OCI-LY3 (cell line): Measurements from ENCODE around the gene ARHGEF28.

Source experiments
- H2AFZ ChIP-seq: fragments of 200-600, 300-600 bp; shearing (Covaris generic); 2 replicates; pipeline ENCODE4 v1.6.0; 2014; ENCODE audit warnings: antibody characterized with exemption, low read depth, low read length
- H3K27ac ChIP-seq: fragments of 200-600, 300-600 bp; sonication (generic); 2 replicates; pipeline ENCODE4 v1.5.1; 2014; ENCODE audit warnings: mild to moderate bottlenecking, low read length, moderate library complexity, mixed read lengths
- H3K27me3 ChIP-seq: fragments of 200-600, 300-600 bp; sonication (generic); 2 replicates; pipeline ENCODE4 v1.6.1; 2014; ENCODE audit warnings: low read depth, low read length, mixed read lengths
- H3K36me3 ChIP-seq: fragments of 200-600, 300-600 bp; sonication (generic); replicated peaks from 2 replicates; pipeline ENCODE3; 2014; ENCODE audit warnings: low read depth, low read length, mixed read lengths
- H3K4me1 ChIP-seq: fragments of 300-600, 200-600 bp; sonication (generic); 2 replicates; pipeline ENCODE4 v1.6.1; 2014; ENCODE audit warnings: low read length, mixed read lengths
- H3K4me2 ChIP-seq: fragments of 200-600, 300-600 bp; sonication (generic); 2 replicates; pipeline ENCODE4 v1.6.1; 2014; ENCODE audit warnings: low read length, mixed read lengths
- H3K4me3 ChIP-seq: fragments of 300-600, 200-600 bp; sonication (generic); 2 replicates; pipeline ENCODE4 v1.5.1; 2014; ENCODE audit warnings: antibody characterized with exemption, mild to moderate bottlenecking, low read length, moderate library complexity
- H3K79me2 ChIP-seq: fragments of 300-600, 200-600 bp; shearing (Covaris generic); 2 replicates; pipeline ENCODE4 v1.6.1; 2014; ENCODE audit warnings: mild to moderate bottlenecking, low read length, mixed read lengths
- H3K9ac ChIP-seq: fragments of 300-600, 200-600 bp; shearing (Covaris generic); 2 replicates; pipeline ENCODE4 v1.6.0; 2014; ENCODE audit warnings: mild to moderate bottlenecking, low read length, moderate library complexity
- H3K9me3 ChIP-seq: fragments of 200-600, 300-600 bp; shearing (Covaris generic); 2 replicates; pipeline ENCODE4 v1.6.1; 2014; ENCODE audit warnings: low read length, mixed read lengths; ENCODE audit not compliant: insufficient read depth
- H4K20me1 ChIP-seq: fragments of 200-600, 300-600 bp; sonication (generic); 2 replicates; pipeline ENCODE4 v1.6.1; 2016; ENCODE audit warnings: low read length, mixed read lengths; ENCODE audit not compliant: insufficient read depth
- CTCF ChIP-seq: fragments of 200-600, 300-600 bp; sonication (generic); IDR thresholded peaks from 2 replicates; pipeline ENCODE4 v1.5.1; 2014; ENCODE audit warnings: antibody characterized with exemption, low read length, low read depth
- EZH2phosphoT487 ChIP-seq: fragments of 200-600 bp; shearing (Covaris generic); IDR thresholded peaks from 2 replicates; pipeline ENCODE4 v1.6.1; 2018; ENCODE audit warnings: antibody characterized with exemption, mixed run types, low read depth

The ARHGEF28 gene

GRCh38 chr5:73751254-73751914 is 125.4 kb downstream of the ARHGEF28 start:
- no peaks in the 10 kb centered on the region for H3K9me3 ChIP-seq
- H3K4me1 ChIP-seq: no peaks in the 10 kb centered on the region; the same call in 1 of the 2 replicates
- peak overlapping the region; percentile 5; the same call in 1 of the 2 replicates for H3K4me2 ChIP-seq
- H4K20me1 ChIP-seq: no peaks in the 10 kb centered on the region
- no peak overlapping the region for H3K27ac ChIP-seq
- no peak overlapping the region for H3K9ac ChIP-seq
- no peaks in the 10 kb centered on the region for H3K79me2 ChIP-seq
- no peak overlapping the region for H3K4me3 ChIP-seq
- 0 out of 2 replicates have a peak, but pooled peaks cover 5% of the 10 kb centered on the region for H3K27me3 ChIP-seq
- TF ChIP-seq CTCF (no peak), EZH2phosphoT487 (no peak)
- H3K36me3 ChIP-seq: no peaks in the 10 kb centered on the region
- no peak overlapping the region for H2AFZ ChIP-seq

DNA sequence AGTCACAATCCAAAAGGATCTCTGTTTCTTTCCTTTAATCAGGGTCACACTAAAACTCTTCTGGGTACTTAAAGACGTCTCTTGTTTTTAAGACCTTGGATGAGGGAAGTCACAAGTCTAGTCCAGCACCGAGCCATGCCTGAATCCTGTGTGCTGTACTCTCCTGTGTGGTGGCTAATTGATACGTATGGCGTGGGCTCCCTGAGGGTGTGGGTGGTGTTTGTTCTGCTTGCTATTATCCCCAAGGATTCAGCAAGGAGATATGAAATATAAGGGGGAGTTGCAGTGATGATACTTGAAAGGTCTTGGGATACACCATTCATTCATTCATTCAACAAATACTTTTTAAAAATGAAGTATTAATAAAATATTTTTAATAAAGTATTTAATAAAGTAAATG is 128.3 kb downstream of the ARHGEF28 start:
- no peaks in the 10 kb centered on the region for H3K9me3 ChIP-seq
- no peak for TF ChIP-seq CTCF
- TF ChIP-seq EZH2phosphoT487: no peak

GRCh38 chr5:73757416-73757815 is 131.4 kb downstream of the ARHGEF28 start:
- Histone ChIP-seq H3K27ac (no peak overlapping the region), H3K4me2 (no peak overlapping the region), H3K4me3 (no peak overlapping the region), H4K20me1 (no peaks in the 10 kb centered on the region), H3K27me3 (no peaks in the 10 kb centered on the region), H3K9me3 (no peaks in the 10 kb centered on the region), H2AFZ (no peak overlapping the region), H3K4me1 (no peaks in the 10 kb centered on the region), H3K79me2 (no peaks in the 10 kb centered on the region), H3K9ac (no peak overlapping the region), H3K36me3 (no peaks in the 10 kb centered on the region)
- TF ChIP-seq CTCF (no peak), EZH2phosphoT487 (no peak)

More for the DNA sequence above, 128.3 kb downstream of the ARHGEF28 start:
- Histone ChIP-seq H4K20me1 (no peaks in the 10 kb centered on the region), H3K79me2 (no peaks in the 10 kb centered on the region), H3K4me3 (no peak overlapping the region), H3K27ac (no peak overlapping the region), H3K9ac (no peak overlapping the region), H3K27me3 (0 out of 2 replicates have a peak, but pooled peaks cover 5% of the 10 kb centered on the region), H3K36me3 (no peaks in the 10 kb centered on the region), H3K4me2 (no peak overlapping the region), H3K4me1 (no peaks in the 10 kb centered on the region; the same call in 1 of the 2 replicates), H2AFZ (no peak overlapping the region)

DNA sequence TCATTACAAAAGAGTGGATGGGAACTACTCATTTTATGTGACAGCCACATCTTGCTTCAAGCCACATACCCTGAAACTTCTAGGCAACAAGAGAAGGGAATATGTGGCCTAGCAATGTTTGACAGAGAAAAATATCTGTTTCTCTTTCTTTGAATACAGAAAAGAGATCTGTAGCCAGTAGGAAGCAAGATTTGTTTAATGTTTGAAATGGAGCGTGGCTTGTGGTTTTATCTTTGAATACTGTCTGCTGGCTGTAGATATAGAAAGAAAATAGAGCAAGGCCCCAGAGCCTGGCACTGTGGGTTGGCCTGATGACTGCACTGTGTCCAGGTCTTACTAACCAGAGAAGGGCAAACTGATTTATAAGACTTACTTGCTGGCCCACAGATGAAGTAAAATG is 133.8 kb downstream of the ARHGEF28 start:
- H3K4me1 ChIP-seq: no peaks in the 10 kb centered on the region
- no peak overlapping the region for H3K27ac ChIP-seq
- H3K79me2 ChIP-seq: no peaks in the 10 kb centered on the region
- H4K20me1 ChIP-seq: no peaks in the 10 kb centered on the region
- no peaks in the 10 kb centered on the region for H3K27me3 ChIP-seq
- TF ChIP-seq EZH2phosphoT487 (no peak), CTCF (no peak)
- H3K36me3 ChIP-seq: no peaks in the 10 kb centered on the region
- H3K9ac ChIP-seq: no peak overlapping the region
- H3K4me3 ChIP-seq: no peak overlapping the region
- no peak overlapping the region for H2AFZ ChIP-seq
- H3K4me2 ChIP-seq: no peak overlapping the region
- H3K9me3 ChIP-seq: no peaks in the 10 kb centered on the region
